Upper lobe of left lung (tissue), 4 donors: ENCODE results near the gene PTK6.

Source experiments
- POLR2A ChIP-seq, 4 donors: fragments of 450-650 bp; IDR thresholded peaks; one replicate each; pipeline ENCODE4 v1.5.1; 2016 to 2017; ENCODE audit warnings: antibody characterized with exemption in 4 of 4, mild to moderate bottlenecking in 2 of 4
- POLR2AphosphoS5 ChIP-seq, 2 donors: sonication (generic); formaldehyde crosslinking; IDR thresholded peaks; one replicate each; pipeline ENCODE4 v1.5.1; 2017; ENCODE audit warnings: antibody characterized with exemption in 2 of 2
- TF ChIP-seq, protein P1 (sequence below), 6 experiments: fragments of 450-650 bp in 4 of 6; fragments of 200-600 bp in 2 of 6; sonication (generic) in 2 of 6; IDR thresholded peaks; one replicate each; pipeline ENCODE4 v1.5.1; 2016 to 2019; ENCODE audit warnings: antibody characterized with exemption in 6 of 6

DNA sequence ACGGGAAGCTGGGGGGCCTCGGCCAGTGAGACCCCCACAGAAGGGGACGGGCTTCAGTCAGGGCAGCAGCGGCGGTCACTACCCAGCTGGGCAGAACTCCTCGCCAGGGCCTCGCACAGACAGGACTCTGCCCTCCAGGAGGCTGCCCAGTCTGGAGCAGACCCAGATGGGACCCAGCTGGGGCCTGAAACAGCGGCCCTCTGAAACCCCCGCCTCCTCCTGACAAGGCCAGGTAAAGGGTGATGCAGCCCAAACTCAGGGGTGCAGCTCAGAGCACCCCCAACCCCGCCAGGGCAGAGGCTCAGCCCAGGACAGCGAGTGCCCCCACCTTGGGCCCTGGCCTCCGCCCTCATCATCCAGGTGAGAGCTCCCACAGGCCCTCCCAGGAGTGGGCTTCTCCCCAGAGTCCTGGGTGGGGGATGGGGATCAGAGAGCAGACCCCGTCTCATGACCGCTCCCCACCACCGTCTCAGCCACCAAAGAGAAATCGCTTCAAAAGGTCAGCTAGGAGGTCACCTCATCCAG, 40.5 kb downstream of the PTK6 start:
- TF ChIP-seq, protein P1, sequence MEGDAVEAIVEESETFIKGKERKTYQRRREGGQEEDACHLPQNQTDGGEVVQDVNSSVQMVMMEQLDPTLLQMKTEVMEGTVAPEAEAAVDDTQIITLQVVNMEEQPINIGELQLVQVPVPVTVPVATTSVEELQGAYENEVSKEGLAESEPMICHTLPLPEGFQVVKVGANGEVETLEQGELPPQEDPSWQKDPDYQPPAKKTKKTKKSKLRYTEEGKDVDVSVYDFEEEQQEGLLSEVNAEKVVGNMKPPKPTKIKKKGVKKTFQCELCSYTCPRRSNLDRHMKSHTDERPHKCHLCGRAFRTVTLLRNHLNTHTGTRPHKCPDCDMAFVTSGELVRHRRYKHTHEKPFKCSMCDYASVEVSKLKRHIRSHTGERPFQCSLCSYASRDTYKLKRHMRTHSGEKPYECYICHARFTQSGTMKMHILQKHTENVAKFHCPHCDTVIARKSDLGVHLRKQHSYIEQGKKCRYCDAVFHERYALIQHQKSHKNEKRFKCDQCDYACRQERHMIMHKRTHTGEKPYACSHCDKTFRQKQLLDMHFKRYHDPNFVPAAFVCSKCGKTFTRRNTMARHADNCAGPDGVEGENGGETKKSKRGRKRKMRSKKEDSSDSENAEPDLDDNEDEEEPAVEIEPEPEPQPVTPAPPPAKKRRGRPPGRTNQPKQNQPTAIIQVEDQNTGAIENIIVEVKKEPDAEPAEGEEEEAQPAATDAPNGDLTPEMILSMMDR (IDR thresholded peaks at IDR 0.05), result no peak
- TF ChIP-seq POLR2AphosphoS5 (IDR thresholded peaks at IDR 0.05), result no peak
- TF ChIP-seq POLR2A (IDR thresholded peaks at IDR 0.05), result no peak
